HG03045 (cell line): ENCODE results near the gene OTX2.

Source experiments
- ATAC-seq: cut with Tn5 transposase; IDR thresholded peaks from one replicate; pipeline ENCODE4 v1.9.1; 2021; ENCODE audit warnings: mild to moderate bottlenecking, moderate library complexity; ENCODE audit not compliant: unreplicated experiment

The OTX2 gene

DNA sequence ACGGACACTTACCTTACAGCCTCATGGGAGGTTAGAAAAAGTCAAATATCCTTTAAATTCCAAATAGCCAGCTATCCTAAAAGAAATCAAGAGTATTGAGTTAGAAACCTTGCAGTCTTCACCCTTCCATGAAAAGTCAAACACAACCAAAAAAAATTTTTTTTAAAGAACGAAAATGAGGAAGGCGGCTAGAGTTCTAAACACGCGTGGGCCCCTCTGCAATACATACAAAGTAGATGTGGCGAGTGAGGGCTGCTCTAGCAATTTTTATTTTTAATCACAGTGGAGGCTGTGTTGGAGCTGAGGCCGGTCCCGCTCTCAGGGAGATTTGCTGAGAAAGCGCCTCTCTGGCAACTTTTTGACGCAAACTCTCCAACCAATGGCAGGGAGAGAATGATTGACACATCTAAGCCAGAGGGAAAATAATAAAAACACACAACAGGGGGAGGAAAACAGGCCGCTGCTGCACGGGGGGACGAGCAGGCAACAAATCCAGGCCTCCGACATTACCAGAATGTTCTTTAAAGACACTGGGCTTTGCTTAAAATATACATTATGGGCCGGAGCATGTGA, at the start of gene OTX2:
Gene OTX2, minus strand, starts transcription at position 333 of the 573 bp plus-strand sequence. CDS start 5,023 bp downstream, outside the sequence.
- ATAC-seq: no peak

- ATAC-seq: no peak
Observed at GRCh38 chr14:56858422-56858821, 48.1 kb upstream of the OTX2 start.

GRCh38 chr14:56857216-56857615, 46.9 kb upstream of the OTX2 start:
- no peak for ATAC-seq

DNA sequence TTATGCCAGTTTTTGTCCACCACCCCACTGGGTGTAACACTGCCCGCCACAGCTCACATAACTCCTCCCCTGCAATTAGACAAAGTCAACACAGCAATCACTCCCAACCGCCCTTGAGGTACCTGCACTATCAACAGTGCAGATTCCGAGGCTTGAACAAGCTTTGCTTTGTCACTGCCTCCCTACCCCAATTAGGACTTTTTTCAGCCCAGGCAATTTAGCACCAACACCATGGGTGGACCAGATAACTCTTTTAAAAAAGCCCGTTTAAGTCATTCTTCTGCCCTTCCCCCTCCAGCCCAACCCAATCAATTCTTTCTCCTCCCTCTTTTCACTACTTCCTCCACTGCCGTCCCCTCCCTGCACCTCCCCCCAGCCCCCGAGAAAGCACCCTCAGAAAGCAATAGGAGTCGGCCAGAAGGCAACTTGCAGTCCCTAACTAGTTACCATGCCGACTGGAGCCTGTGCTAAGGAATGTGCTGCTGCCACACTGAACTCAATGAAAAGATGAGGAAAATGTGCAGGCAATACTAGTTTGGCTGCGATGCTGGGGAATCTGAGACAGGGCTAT, 45.7 kb upstream of the OTX2 start:
- ATAC-seq: no peak

- ATAC-seq: no peak
Observed at GRCh38 chr14:56854325-56854724, 44.0 kb upstream of the OTX2 start.

DNA sequence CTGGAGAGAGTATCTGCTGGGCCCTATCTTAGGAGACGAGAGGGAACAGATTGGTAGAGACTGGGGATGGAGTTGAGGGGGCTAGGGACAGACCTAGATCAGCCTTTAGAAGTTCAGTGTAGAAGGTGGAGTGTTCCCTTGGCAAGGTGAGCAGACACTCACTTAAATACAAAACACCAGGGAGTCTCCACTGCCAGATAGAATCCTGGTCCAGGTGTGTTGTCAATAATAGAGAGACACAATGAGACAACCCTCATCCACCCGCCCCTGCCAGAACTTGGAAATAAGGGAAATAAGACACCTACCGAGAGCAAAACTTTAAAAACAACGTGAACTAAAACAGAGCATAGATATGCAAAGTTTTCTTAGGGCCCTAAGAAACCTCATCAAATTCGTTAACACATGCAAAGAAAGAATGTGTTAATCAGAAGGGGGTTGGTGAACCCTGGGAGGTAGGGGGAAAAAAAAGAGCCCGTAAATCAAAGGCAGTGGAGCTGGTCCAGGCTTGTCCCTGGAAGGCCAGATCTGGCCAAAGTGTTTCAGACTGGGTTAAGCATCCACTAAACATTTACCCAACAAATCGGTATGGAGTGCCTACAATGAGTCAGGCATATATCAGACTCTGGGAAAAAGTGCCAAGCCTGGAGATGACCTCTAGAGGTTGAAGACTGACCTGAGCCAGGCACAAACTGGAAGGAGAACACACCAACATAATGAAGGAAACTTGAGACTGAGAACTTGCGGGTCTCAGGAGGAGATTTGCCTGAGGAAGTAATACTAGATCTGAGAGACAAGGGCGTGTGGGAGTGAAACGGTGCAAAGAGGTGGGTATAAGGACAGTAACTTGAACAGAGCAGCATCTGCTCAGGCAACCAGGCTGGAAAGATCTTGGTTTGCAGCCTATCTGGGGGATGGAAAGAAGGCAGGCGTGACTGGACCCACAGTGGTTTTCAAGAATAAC, 37.0 kb upstream of the OTX2 start:
- no peak for ATAC-seq

DNA sequence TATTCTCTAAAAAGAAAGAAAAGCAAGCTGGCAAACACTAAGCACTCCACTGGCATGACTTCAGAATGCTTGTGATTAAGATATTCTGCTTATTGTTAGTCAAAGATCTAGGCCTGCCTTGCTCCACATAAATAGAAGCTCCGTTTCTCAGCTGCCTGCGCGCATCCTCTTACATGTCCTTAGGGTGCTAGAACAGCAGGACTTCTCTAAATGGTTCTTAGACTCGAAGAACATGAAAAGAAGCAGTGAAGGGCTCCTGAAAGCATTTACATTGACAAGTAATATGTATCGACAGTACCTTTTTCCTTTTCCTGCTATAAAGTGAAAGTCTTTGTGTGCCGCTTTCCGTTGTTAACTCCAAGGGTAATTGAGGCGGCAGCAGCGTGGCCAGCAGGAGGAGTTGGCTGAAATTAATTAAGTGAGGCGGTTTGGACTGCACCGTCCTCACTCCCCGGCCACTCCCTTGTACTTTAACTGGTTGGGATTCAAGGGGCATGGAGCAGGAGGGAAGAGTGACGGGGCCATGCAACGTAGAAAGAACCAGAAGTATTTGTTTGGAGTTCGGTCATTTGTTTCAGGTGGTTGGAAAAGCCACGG, 34.2 kb upstream of the OTX2 start:
- no peak for ATAC-seq

- ATAC-seq: no peak
Observed at GRCh38 chr14:56841611-56842010, 31.3 kb upstream of the OTX2 start.

- no peak for ATAC-seq
Observed at GRCh38 chr14:56840221-56840620, 29.9 kb upstream of the OTX2 start.

DNA sequence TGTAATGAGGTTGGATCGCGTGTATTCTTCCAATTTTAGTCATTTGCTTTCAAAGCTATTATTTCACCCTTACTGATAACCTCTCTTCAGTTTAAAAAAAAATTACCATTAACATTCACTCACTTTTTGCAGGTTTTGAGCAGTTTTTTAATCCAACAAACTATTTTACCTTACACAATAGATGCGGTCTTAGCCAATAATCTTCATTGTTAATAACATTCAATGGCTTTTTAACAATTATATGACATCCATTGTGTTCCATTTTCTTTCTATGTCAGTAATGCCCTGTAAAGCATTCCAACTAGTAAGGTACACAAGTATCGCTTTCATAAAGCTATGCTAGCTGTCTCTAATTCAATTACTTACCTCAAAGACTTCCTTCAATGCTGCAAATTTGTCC, 18.9 kb upstream of the OTX2 start:
- no peak for ATAC-seq

DNA sequence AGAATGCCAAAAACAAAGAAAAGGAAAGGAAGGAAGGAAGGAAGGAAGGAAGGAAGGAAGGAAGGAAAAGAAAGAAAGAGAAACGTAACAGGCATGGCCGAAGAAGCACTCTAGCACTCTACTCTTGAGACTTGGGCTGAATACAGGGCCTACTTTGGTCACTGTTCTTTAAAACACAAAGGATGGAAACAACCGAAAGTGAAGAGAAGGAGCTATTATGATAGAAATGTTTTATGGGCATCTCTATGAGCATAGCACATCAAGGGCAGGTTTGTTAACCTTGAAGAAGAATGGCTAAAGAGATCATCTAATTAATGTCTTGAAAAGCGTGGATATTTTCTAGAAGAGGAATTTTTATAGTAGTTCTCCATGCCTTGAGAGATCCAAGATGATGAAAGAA, 15.9 kb upstream of the OTX2 start:
- ATAC-seq: no peak

DNA sequence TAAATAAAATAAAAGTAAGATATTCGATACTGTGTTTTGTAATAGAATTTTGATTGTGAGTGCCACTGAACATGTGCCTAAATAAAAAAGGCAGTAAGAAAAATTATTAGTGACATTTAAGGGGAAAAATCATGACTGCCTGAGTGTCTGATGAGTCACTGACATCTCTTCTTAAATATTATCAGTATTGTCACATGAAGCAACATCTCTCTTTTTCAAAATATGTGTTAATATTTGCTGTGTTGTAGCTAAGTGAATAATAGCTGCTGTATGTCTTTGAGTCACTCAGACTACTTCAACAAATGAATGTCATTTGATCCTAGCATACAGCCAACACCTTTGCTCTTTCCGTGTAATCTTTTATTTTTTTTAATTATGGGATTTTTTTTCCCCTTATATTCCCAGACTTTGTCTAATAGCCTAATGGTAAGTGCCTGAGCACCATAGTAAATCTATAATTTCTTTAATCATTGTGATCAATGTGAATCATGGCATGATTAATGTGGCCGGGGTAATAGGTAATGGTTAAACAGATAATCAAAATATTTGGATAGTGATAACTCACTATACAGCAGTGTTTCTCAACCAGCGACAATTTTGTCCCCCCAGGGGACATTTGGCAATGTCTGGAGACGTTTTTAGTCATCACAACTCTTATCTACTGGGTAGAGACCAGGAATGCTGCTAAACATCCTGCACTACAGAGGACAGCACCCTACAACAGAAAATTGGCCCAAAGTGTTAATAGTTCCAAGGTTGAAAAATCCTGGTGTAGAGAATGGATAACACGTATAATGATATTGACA, 11.7 kb upstream of the OTX2 start:
- no peak for ATAC-seq

DNA sequence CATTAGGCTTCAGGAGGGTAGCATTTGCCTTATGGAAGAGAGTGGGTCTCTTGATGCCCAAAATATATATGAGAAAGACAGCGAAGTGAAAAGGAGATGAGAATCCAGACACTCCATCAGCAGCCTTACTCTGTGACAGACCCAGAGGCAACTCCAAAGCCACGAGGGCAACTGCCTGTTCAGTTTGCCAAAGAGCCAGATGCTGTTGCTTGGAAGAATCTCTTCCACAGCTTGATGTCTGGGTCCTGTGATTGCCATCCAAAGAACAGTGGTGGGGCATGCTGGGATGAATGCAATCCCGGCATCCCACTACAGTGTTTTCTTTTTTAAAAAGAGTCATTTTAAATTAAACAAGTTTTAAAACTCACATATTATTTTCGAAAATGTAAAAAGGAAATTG, 10.9 kb upstream of the OTX2 start:
- ATAC-seq: no peak

- ATAC-seq: no peak
Observed at GRCh38 chr14:56817396-56817921, 7.2 kb upstream of the OTX2 start.

- ATAC-seq: no peak
Observed at GRCh38 chr14:56816574-56817391, 6.5 kb upstream of the OTX2 start.

DNA sequence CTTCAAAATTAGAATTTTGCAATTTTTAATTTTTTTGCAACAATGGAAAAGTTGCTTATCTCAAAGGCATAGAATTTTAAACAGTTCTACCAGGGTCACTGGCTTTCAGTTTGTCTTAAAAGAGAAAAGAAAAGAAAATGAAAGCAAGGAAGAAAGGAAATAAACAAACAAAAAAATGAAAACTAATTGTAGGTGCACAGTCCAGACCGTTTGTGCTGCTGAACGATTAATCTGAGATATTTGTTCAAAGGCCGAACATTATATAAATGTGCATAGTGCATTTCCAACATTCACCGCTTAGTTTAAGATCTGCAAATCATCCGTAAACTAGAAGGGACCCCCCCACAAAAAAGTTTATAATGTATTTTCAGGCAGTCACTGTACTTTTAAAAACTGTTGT, 5.5 kb upstream of the OTX2 start:
- ATAC-seq: no peak

- ATAC-seq: no peak
Observed at GRCh38 chr14:56814969-56815700, 4.9 kb upstream of the OTX2 start.

DNA sequence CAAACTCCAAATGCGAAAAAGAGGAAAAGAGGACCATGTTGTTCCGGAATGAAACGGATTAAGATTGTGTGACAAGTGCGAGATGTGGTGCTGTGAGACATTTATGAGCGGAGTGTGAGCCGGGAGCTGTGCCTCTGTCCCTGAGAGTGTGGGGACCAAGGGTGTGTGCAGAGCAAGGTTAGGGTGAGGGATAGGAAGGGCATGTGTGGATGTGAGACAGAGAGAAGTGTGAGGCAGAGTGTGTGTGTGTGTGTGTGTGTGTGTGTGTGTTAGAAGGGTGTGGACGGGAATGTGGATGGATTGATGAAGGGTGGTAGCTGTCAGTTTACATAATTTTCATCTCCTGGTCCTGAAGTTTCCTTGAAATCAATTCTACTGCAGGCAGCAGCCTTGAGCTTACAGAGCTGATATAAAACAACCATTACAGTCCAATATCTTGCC, 4.3 kb upstream of the OTX2 start:
- no peak for ATAC-seq

DNA sequence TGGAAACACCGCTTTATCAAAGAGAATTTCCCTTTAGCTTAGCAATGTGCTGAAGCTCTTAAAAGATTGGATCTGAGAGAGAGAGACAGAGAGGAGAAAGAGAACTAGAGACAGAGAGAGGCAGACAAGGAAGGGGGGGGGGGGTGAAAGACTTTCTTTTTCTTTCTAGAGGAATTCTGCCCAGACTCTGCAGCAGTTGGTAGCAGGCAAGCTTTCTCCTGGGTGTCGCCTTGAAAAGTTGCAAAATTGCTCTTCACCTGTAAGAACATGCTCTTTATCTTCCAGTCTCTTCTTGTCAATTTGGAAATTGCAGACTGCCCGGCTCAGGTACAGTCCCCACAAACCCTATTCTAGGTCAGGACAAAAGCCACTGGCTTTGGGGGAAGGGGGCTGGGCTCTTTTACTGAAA, 2.9 kb upstream of the OTX2 start:
- no peak for ATAC-seq
